ENCODE data around the gene SBK3.

GRCh38 chr19:55504252-55504603 lies 41.1 kb downstream of the SBK3 start:
- TF ChIP-seq POLR2A (IDR thresholded peaks at IDR 0.05; ENCODE audit: low read length) (no peak), GATA1 (IDR thresholded peaks at IDR 0.05; ENCODE audit: low read depth, low read length) (no peak)
